GM12801 (cell line): ENCODE data around the gene TPM2.

ENCODE experiments used
- TF ChIP-seq, protein P1 (sequence below): IDR thresholded peaks from one replicate; pipeline ENCODE4 v1.5.1; 2011; ENCODE audit warnings: control low read depth; ENCODE audit not compliant: insufficient read length; ENCODE audit errors: extremely low read depth

The TPM2 gene

DNA sequence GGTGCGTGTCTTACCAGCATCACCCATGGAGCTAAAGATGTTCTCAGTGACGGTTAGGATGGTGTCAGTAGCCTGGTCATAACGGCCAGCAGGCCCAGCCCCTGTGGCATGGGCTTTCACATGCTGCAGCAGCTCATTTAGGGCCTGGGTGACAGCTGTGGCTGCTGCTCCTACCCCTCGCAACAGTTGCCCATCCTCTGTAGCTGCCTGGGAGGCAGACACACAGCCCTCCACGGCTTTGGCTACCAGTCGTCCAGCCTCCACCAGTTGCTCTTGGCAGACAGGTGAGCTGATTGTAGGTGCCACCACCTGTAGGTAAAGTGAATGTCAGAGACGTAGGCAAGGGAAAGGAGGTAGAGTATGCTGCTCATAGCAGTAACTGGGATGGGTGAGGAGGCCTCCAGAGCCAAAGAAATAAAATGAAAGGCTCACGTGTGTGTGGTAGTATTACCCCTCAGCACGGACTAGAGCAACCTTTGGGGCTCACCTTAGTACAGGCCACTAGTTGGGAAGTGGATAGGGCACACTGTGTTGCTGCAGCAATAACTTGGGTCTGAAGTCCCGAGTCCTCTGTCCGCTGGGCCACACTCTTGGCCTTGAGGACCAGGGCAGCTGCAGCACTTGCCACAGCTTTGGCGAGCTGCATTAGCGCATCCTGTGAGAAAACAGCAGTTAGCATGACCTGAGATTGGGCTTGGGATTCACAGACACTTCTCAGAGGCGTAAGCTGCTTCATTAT lies 27.6 kb upstream of the TPM2 start:
- TF ChIP-seq, protein P1, sequence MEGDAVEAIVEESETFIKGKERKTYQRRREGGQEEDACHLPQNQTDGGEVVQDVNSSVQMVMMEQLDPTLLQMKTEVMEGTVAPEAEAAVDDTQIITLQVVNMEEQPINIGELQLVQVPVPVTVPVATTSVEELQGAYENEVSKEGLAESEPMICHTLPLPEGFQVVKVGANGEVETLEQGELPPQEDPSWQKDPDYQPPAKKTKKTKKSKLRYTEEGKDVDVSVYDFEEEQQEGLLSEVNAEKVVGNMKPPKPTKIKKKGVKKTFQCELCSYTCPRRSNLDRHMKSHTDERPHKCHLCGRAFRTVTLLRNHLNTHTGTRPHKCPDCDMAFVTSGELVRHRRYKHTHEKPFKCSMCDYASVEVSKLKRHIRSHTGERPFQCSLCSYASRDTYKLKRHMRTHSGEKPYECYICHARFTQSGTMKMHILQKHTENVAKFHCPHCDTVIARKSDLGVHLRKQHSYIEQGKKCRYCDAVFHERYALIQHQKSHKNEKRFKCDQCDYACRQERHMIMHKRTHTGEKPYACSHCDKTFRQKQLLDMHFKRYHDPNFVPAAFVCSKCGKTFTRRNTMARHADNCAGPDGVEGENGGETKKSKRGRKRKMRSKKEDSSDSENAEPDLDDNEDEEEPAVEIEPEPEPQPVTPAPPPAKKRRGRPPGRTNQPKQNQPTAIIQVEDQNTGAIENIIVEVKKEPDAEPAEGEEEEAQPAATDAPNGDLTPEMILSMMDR = no peak

DNA sequence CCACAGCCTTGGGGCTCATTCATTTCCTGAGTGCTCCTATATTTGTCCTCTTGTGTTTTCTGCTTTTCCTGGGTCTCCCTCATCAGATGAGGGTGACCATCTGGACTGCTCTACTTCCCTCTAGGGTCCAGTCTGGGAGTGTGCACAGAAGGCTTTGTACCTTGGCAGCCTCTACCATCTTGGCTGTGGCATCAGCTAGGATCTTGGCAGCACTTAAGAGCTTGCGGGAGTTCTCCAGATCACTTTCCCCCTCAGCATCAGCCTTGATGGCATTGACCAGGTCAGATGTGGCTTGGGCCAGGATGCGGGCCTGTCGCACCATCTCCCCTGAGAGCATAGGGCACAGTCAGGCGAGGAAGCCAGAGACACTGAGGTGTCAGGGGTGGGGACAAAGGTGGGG lies 26.5 kb upstream of the TPM2 start:
- TF ChIP-seq, protein P1 = no peak

- TF ChIP-seq, protein P1 = no peak
Observed at GRCh38 chr9:35714579-35715252, 25.0 kb upstream of the TPM2 start.

DNA sequence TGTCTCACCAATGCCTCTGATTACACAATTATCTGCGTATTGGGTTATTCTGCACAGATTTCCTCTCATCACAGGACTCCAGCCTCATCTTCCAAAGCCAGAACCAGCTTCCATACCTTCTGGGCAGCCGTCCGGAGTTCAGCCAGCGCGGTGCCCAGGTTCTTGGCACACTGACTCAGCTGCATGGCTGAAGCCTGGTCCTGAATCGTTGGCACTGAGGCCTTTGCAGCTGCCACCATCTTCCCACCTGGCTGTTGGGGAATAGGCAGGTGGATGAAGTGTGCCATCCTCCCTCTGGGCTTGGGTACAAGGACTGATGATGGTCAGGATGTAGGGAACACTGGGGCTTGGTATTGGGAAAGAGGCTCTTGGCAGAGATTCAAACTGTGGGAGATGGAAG lies 24.4 kb upstream of the TPM2 start:
- TF ChIP-seq, protein P1 = no peak

DNA sequence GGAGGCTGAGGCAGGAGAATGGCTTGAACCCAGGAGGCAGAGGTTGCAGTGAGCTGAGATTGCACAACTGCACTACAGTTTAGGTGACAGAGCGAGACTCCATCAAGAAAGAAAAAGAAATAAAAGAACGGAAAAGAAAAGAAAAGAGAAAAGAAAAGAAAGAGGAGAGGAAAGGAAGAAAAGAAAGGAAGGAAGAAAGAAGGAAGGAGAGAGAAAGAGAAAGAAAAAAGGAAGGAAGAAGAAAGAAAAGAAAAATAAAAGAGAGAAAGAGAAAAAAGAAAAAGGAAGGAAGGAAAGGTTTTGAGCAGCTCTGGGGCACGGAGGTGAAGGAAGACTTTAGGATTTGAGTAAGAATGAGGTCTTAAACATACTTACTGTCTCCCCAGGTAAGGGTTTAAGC lies 23.9 kb upstream of the TPM2 start:
- TF ChIP-seq, protein P1 = no peak

DNA sequence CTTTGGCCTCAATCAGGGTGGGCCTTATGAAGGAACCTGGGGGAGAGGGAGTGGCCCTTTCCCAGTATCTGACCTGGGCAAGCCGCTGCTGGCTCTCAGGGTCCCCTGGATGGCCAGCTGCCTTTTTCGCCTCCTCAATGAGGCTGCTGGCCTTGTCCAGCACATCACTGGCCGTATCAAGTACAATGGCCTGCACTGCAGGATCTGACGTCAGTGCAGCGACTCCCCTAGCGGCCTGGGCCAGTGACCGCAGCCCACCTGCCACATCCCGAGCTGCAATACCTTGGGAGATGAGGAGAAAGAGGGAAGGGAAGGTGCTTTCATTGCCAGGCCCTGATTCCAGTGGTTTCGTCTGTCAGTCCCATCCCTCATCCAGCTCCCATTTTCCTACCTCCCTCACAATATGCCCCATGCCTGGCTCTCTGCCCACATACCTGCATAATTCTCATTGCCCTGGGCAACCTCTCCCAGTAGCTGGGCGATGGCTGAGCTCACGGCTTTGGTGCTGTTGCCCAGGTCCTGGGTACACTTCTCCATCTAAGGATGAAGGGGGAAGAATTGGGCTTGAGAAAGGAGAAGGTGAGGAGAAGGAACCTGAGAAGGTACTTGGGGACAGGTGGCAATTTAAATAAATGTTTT lies 23.2 kb upstream of the TPM2 start:
- TF ChIP-seq, protein P1 = no peak
